GM19025 (cell line): Measurements from ENCODE around the gene PDE6A.

Experiments
- ATAC-seq: cut with Tn5 transposase; IDR thresholded peaks from one replicate; pipeline ENCODE4 v1.9.1; 2021; ENCODE audit warnings: mild to moderate bottlenecking, low read depth, moderate library complexity; ENCODE audit not compliant: unreplicated experiment

PDE6A gene

DNA sequence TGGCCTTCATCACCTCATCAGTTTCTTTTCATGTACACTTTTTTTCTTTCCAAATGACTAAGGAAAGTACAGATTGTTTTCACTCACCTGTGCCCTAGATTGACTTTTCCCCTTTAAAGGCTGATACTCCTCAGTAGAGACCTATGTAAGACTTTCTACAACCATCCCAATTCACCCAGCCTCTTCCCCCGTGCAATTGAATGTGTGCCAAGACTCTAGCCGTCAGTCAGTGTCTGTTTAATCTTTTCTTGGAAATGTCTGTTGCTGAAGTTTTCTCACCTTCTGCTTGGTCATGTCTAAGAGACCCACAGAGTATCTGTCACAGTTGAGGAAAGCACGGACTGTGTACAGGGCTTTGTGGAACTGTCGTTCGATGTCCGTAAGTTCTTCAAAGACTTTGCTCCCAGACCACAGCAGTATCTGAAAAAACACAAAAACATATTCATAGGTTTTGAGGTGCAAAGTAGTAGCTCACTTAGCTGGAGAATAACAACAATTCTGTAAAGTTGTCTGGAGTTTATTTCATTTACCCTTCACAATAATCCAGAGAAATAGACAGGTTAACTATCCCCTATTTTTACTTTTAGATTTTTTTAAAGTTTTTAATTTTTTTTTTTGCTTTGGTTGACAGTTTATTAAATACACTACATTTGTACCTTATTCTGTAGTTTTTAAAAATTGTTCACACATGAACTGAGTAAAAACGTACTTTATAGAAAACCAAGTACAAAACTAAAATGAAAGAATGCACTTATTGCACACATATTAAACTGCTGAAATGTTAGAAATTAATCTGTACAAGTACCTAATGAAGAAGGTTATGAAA lies 13.6 kb downstream of the PDE6A start:
- ATAC-seq, result no peak

DNA sequence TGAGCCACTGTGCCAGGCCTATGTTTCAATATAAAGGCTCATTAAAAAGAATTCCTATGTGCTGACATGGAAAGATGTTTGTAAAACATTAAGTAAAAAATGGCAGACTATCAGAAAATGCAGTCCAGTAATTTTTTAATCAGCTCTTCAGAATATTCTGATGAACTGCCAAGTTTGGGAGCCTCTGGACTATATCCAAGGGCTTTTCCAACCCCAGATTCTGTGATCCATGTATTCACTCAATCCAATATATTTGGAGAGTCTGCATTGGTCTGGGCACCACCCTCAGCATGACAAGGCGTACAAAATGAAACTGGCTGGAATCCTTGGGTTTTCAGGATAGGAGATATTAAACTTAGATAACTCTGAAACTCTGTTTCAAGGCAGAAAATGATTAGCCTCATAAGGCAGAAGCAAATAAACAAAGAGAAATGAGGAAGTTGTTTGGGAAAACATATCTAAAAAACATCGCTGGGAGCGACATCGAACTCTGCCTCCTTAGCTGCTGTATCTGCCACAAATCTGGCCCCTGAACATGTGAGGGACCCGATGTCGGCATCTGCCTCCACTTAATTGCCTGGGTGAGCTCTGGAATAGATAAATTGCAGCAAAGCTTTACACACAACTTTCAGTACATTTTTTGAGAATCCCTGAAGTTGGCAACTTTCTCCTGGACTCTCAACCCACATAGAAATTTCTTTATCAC lies 14.4 kb downstream of the PDE6A start:
- no peak for ATAC-seq

- ATAC-seq, result no peak
Measured at GRCh38 chr5:149924486-149924885, 20.1 kb downstream of the PDE6A start.

DNA sequence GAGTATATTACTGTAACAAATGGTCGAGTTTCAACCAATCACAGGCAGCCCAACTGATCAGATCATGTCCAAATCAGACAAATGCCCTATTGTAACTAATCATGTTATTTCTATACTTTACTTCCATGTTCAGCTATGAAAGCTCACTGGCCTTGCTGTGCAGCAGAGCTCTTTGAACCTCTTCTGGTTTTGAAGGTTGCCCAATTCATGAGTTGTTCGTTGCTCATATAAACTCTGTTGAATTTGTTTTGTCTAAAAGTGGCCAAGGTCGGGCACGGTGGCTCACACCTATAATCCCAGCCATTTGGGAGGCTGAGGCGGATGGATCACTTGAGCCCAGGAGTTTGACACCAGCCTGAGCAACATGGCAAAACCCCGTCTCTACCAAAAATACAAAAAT lies 21.6 kb downstream of the PDE6A start:
- no peak for ATAC-seq

DNA sequence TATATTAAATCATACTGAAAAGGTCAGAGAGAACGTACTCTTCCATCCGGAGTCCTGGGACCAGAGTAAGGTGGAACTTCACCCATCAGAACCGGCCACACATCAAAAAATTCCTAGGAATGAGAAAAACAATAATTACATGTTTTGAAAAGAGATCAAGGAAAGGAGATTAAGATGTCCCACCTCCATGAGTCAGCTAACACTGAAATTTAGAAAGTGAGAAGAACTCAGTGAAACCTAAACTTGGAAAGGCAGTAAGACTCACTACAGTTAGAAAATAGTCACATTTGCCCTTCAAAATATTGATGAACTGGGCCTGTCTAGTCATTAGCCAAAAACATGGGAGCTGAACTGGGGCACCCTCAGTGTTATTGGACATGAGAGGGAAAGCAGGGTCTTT lies 23.0 kb downstream of the PDE6A start:
- ATAC-seq, result no peak

GRCh38 chr5:149917073-149917676 lies 27.4 kb downstream of the PDE6A start:
- no peak for ATAC-seq

GRCh38 chr5:149916334-149917072 lies 28.1 kb downstream of the PDE6A start:
- ATAC-seq, result no peak

DNA sequence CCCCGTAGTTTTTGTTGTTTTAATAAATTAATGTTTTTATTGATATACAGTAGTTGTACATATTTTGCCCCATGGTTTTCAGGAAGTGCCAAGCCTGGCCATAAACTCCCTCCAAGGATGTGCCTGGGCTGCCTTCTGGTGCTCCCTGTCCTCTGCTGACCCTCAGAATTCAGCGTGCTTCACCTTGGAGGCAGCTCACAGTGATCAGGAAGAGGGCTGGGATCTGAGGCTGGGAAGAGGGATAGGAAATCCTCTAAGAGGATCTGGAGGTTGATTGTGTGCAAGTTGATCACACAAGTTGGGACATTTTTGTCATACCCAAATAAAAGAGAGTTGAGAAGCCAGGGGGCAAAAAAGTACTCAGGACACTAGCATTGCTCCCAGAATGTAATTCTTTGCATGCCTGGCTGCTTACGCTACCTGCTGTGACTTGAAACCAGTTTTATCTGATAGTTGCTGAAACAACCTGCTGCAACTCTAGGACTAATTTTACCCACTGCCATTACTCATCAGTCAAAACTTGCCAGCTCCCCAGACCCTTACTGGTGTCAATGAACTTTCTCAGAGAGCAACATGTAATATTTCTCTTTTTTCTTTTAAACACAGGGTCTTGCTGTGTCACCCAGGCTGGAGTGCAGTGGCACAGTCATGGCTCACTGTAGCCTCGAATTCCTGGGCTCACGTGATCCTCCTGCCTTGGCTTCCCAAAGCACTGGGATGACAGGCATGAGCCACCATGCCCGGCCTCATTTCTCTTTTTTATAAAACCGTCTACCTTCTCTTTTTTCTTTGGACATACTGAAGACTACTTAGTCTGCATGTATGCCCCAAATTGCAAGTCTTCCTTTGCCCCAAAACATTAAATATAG lies 29.0 kb downstream of the PDE6A start:
- ATAC-seq, result no peak

GRCh38 chr5:149913436-149914419 lies 30.9 kb downstream of the PDE6A start:
- ATAC-seq, result no peak

GRCh38 chr5:149912226-149912871 lies 32.2 kb downstream of the PDE6A start:
- no peak for ATAC-seq

DNA sequence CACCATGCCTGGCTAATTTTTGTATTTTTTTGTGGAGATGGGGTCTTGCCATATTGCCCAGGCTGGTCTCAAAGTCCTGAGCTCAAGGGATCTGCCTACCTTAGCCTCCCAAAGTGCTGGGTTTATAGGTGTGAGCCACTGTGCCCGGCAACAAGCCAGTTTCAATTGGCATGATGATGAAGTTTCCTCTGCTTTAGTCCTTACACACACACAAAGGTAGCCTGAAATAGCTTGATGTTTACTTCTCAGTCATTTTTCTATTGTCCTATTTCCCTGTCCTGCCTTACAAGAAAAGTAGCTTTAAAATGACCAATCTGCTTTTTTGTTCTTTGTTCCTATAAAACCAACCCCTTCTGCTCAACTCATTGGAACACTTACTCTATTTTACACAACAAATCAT lies 33.6 kb downstream of the PDE6A start:
- ATAC-seq, result no peak

GRCh38 chr5:149907828-149908227 lies 36.8 kb downstream of the PDE6A start:
- no peak for ATAC-seq

GRCh38 chr5:149904977-149905376 lies 39.6 kb downstream of the PDE6A start:
- no peak for ATAC-seq

DNA sequence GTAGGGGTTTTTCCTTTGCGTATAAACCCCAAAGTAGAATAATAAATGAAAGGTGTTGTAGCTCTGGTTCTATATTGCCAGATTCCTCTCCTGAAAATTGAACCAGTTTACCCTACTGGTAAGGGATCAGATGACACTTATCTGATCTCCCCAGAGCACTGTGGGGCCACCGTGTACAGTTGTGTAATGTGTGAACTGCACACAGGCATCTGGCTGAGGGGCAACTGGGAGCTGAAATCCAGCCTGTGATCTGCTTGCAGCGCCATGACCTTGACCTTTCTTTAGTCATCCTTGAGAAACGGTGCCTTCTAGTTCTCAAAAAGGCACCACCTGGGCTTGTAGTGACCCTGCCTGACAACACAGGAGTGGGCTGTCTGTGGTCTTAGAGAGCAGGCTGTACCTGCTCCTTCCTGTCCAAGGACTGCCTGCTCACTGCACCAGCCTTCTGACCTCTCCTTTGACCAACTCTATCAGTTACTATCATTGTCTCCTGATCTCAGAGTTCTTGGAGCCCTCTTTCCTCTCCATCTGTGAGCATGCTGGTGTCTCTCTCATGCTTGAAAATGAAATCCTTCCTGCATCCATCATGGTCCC lies 40.2 kb downstream of the PDE6A start:
- ATAC-seq, result no peak

- ATAC-seq, result no peak
Measured at GRCh38 chr5:149903404-149903803, 41.2 kb downstream of the PDE6A start.

GRCh38 chr5:149902177-149902576 lies 42.4 kb downstream of the PDE6A start:
- ATAC-seq, result no peak

DNA sequence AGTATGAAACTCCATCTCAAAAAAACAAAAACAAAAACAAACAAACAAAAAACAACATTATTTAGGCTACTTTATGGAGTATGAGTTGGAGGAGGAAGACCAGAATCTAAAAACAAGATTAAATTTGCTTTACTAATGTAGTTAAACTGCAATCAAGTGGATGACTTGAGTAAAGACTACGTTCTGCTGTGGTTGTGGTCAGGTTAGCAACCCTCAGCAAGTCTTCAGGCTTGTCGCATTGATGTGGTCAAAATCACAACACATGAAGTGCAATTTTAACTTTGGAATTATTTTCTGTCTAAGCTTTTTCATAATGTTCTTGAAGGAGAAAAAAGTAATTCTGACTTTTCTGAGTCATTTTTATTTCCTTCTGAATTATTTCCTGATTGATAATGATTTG lies 43.1 kb downstream of the PDE6A start:
- ATAC-seq, result no peak

DNA sequence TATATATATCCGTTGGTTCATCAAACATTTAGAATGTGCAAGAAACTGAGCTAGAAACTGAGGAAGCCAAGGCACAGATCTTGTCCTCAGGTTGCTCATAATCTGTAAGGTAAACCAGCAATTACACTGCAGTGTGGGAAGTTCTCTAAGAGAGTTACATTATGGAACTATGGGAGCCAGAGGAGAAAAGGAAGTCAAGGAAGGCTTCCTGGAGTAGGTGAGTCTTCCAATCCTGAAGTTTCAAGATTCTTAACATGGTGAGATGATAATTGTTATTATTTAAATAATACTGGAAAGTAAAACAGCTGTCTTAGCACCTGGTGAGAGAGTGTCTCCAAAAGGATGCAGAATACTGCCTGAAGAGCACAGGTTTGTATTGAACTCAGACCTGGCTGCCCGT lies 44.2 kb downstream of the PDE6A start:
- ATAC-seq, result no peak
